Testis (tissue), 2 donors: ENCODE data around the gene ZNF600.

Experiments used
- CTCF ChIP-seq, 3 experiments: fragments of 450-650 bp in 2 of 3; fragments of 200-600 bp in 1 of 3; sonication (generic) in 1 of 3; IDR thresholded peaks; one replicate each; pipeline ENCODE4 v1.5.1; 2016 to 2019; ENCODE audit warnings: antibody characterized with exemption in 3 of 3, mild to moderate bottlenecking in 2 of 3, moderate library complexity in 1 of 3
- POLR2A ChIP-seq: fragments of 450-650 bp; IDR thresholded peaks from one replicate; pipeline ENCODE4 v1.6.1; 2017; ENCODE audit warnings: antibody characterized with exemption, mild to moderate bottlenecking, moderate library complexity

GRCh38 chr19:52786078-52786463, 520 bp downstream of the ZNF600 start:
- no peak for TF ChIP-seq CTCF (IDR thresholded peaks at IDR 0.05)
- TF ChIP-seq POLR2A, result no peak
